IPS DF 4.7 (cell line): ENCODE data around the gene VILL.
"Not testable (repeated sequence)": the region's sequence is repeated elsewhere in the genome, so short reads cannot be mapped to it uniquely, and the experiment has no call there.

Experiments
- DNase-seq: peaks from one replicate; pipeline ENCODE4 v3.0.0-alpha.2; 2013; ENCODE audit warnings: low spot score; ENCODE audit errors: extremely low read depth

VILL gene

GRCh38 chr3:38017445-38018295, 27.1 kb downstream of the VILL start:
- no peak for DNase-seq

GRCh38 chr3:38018296-38019266, 28.0 kb downstream of the VILL start:
- DNase-seq: no peak

DNA sequence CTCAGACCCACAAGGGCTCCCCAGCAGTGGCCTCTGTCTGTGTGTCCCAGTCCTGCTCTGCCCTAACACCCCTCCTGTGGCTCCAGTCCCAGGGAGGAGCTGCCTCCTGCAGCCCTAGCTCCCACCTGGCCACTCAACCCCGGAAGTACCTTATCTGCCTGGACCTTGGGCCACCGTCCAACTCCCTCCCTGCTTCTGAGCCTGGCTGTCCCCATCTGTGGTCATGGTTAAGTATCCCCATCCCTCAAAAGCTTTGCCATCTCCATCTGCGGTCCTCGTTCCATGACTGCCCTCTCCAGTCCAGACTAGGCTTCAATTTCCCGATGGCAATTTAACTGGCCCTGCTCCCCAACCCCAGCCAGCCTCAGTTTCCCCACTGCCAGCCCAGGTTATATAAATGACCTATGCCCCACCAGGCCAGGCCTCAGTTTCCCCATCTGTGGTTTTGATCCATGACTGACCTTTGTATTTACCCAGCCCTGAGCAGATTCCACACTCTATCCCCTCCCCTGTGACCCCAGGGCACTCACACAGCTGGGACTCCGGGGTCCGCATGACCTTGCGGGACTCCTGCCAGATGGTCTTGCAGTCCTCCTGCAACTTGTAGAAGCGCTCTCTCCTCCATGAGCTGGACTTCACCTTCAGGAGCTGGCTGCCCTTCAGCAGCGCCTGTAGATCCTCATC, 29.2 kb downstream of the VILL start:
- no peak for DNase-seq

GRCh38 chr3:38020342-38020726, 29.7 kb downstream of the VILL start:
- no peak for DNase-seq

DNA sequence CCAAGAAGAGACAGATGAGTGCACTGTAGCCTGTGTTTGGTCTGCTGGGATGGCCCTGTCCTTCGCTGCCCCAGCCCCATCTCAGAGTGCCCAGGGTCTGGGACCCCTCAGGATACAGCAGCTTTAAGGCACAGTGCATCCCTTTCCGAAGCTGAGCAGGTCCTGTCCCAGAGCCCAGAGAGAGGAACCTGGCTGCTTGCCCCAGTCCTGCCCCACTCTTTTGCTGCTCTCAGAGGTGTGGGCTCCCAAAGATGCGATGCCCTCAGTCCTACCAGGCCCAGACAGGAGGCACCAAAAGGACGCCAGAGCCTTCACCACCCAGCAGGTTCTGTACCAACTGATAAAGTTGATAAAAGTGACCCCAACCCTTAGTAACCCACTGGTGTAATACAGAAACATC, 30.6 kb downstream of the VILL start:
- no peak for DNase-seq

- DNase-seq: no peak
Measured at GRCh38 chr3:38022301-38022700, 31.7 kb downstream of the VILL start.

GRCh38 chr3:38022896-38023709, 32.5 kb downstream of the VILL start:
- DNase-seq: no peak

GRCh38 chr3:38026856-38027255, 36.3 kb downstream of the VILL start:
- DNase-seq: no peak

GRCh38 chr3:38027466-38028465, 37.2 kb downstream of the VILL start:
- DNase-seq: no peak

DNA sequence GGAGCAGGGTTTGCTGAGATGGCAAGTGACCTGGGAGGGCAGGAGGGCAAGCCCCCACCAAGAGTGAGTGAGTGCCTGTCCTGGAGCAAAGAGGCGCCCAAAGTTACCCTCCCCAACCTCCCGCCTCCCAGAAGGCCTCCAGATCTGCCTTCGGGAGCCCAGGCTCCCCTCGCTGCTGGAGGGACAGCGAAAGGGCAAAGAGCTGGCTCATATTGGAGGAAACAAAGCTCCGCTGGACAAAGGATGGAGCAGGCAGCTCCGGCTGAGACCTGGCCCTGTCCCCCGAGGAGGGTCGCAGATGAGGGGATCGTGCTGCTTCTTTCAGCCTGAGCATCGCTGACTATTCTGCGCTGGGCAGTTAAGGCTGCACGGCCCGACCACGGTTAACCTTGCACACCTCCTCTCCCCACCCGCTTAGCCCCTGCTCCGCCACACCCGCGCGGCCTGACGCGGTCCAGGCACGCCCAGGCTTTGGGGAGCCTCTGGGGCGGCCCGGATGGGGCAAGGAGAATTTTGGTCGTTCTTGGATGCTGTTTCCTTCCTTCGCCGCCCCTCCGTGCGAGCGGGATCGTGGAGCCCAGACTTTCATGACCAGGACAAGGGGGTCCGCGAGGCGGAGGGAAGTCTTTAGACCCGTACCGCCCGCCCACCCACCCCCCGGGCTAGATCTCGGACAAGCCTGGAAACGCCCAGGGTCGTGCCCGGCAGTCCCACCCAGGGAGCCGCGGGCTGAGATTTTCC, 38.2 kb downstream of the VILL start:
- no peak for DNase-seq

GRCh38 chr3:38029400-38030125, 39.0 kb downstream of the VILL start, which contains the start of gene PLCD1:
Gene PLCD1 (minus strand): TSS chr3:38029642. CDS start chr3:38029539, 103 bp downstream.
- no peak for DNase-seq

DNA sequence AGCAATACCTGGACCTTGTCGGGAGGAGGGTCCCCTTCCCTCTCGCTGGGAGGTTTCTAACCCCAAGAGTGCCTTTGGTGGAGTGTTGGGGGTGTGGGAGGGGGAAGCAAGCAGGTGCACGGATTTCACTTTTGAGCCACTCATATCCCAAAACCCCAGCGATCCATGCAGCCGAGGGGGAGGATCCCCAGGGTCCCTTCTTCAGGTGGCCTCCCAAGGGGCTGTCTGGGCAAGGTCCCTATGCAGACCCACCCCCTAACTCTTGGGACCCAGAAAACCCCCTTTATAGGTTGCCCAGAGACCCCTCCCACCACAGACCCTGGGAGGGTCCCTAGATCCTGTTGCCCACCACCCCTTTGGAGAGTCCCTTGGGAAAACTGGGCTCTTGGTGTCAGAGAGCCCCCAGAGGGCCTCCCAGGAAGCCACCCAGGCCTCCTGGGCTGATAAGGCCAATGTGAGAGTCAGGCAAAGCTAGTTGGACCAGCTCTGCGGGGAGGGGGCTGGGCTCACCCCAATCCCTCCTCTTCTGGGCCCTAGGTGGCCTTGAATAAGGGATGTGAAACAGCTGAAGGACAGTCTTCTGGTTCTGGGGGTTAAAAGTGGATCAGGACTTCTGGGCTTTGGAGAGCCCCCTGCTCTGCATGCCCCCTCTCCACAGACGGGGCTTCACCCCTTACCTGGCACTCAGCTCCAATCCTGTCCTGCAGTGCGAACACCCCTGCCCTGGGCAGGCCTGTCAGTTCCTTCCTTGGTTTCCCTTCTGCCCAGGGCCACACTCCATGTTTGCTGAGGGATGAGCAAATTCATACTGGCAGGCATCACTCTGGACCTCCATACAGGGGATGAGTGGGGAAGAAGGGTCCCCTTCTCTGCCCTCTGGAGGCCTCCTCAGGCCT, 39.8 kb downstream of the VILL start:
- DNase-seq: no peak

GRCh38 chr3:38031022-38031994, 40.7 kb downstream of the VILL start:
- DNase-seq: no peak

DNA sequence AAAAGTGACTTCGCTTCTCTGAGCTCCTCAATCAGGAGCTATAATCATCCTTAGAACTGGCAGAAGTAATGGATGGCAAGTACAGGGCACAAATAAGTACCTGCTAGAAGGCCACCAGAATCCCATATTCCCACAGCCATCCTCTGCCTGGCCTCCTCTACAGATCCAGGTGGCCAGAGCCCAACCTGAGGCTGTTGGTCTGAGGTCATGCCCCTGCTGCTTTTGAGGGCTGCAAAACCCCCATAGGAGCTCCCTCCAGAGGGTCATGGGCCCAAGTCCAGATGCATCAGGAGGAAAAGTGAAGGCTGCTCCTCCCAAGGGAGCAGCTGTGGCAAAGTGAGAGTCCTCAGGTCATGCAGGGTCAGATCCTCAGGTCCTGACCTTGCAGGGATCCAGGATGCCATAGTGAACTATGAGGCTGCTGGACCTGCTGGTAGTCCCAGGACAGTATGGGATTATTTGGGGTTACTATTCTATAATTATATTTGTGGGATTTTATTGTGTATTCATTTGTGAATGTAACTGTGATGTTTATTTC, 41.8 kb downstream of the VILL start:
- no peak for DNase-seq

- DNase-seq: not testable (repeated sequence)
Measured at GRCh38 chr3:38033586-38033985, 43.0 kb downstream of the VILL start.

DNA sequence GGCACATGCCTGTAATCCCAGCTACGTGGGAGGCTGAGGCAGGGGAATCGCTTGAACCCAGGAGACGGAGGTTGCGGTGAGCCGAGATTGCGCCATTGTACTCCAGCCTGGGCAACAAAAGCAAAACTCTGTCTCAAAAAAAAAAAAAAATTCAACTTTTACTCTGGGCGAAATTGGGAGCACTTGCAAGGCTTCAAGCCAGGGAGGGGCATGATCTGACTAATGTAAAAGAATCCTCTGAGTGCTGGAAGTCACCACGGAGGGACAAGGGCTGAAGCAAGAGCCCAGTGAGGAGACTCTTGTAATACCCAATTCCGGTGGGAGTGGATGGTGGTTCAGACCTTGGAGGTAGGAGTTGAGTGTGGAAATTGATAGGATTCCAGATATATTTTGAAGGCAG, 43.7 kb downstream of the VILL start:
- not testable (repeated sequence) for DNase-seq
